Activated CD4-positive, alpha-beta T cell treated with anti-CD3 and anti-CD28 coated beads, Interleukin-2, amount 50 U/mL, for 48 hours (primary cell): ENCODE results near the gene NAB2.
"Not testable (repeated sequence)": the region's sequence is repeated elsewhere in the genome, so short reads cannot be mapped to it uniquely, and the experiment has no call there.

Experiments used
- DNase-seq, 2 experiments: peaks; one replicate each; pipeline ENCODE4 v3.0.0-alpha.2; 2020

Gene NAB2, protein sequence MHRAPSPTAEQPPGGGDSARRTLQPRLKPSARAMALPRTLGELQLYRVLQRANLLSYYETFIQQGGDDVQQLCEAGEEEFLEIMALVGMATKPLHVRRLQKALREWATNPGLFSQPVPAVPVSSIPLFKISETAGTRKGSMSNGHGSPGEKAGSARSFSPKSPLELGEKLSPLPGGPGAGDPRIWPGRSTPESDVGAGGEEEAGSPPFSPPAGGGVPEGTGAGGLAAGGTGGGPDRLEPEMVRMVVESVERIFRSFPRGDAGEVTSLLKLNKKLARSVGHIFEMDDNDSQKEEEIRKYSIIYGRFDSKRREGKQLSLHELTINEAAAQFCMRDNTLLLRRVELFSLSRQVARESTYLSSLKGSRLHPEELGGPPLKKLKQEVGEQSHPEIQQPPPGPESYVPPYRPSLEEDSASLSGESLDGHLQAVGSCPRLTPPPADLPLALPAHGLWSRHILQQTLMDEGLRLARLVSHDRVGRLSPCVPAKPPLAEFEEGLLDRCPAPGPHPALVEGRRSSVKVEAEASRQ

DNA sequence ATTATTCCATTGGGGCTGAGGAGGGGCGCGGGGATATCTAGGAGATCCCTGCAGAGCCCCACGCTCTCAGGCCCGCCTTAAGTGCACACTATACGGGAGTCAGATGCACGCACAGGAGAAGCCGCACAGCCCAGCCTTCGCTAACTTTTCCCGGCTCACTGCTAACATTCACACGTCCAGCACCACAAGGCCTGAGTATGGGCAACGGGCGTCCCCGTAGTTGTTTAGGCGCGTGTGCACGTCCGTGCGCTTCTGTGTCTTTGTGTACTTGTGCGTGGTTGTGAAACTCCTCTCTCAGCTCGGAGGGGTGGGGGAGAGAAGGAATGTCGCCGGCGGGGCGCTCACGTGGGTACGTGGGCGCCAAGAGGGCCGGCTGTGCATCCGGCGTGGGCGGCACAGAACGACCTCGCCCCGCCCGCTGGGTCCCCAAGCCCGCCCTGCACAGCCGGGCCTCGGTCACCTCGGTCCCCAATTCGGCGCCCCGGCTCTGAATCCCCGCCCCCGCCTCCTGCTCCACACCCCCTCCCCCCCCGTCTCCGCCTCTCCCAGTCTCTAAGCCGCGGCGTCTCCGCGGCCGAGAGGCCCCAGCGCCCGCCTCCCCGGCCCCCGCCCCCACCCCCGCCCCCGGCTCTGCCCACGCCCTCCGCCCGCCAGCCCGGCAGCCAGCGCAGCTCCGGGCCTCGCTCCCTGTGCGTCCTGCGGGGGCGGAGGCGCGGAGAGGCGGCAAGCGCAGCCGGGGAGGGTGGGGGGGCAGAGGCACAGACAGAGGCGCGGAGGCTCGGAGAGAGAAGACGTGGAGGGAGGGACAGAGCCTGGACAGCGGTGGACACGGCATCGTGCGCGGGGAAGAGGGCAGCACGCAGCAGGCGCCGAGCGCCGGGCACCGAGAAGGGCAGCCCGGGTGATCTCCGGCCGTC, at the start of gene NAB2:
NAB2 (plus strand) TSS at position 761 of the 917 bp plus-strand sequence. CDS start 158 bp downstream, outside the sequence.
- peak; percentile 89 to 91 for DNase-seq

DNA sequence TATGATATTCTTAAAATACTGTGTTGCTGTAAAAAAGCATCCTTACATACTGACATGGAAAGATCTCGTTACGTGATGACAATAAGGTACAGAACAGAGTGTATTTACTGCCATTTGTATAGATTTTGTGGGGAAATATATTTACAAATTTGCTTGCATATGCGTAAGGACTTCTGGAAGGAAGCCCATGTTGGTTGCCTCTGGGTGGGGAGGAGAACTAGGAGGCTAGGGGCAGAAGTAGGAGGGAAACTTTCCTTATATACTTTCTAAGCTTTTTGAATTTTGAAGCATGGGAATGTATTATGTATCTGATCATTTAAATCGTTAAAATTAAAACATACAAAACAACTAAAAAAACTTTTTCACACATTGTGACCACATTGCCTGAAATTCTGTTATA, 48.7 kb upstream of the NAB2 start:
- DNase-seq, result no peak

DNA sequence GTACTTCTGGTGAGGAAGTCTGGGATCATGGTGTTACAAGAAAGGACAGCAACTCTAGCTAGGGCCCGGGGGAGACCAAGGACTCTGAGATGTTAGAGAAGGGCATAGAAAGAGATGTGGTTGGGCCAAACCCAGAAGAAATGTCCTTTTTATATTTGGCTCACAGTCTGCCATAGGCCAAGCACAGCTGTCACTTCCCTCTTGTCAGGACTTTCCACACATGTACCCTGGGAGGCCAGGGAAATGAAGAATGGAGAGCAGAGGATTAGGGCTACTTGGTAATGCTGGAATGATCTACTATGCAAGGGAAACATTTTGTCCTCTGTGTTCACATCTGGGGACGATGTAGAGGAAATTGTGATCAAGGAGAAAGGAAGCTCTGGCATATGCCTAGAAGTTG, 48.2 kb upstream of the NAB2 start:
- DNase-seq, result no peak

DNA sequence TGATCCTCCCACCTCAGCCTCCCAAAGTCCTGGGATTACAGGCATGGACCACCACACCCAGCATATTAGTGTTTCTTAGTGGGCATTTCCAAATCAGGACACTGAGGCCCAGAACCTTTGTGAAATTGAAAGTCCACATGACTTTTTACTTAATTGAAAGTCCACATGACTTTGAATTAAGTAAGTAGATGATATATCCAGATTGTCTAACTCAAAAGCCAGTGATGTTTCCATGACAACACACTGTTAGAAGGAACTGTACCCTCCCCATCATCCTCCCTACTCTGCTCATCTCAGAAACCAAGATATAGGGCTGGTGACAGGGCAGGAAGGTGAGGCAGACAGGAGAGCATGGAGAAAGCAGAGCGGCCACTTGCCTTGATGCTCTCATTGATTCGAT, 46.2 kb upstream of the NAB2 start:
- no peak for DNase-seq

DNA sequence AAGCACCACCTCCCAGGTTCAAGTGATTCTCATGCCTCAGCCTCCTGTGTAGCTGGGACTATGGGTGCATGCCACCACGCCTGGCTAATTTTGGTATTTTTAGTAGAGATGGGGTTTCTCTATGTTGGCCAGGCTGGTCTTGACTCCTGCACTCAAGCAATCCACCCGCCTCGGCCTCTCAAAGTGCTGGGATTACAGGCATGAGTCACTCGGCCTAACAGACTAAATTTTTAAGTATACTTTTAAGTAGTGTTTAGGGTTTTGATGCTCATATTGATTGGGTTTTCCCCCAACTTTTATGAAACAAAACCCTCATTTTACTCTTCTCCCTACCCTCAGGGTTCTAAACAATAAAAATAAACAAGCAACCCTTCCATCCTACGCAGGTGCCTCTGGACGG, 44.4 kb upstream of the NAB2 start:
- DNase-seq, result no peak

DNA sequence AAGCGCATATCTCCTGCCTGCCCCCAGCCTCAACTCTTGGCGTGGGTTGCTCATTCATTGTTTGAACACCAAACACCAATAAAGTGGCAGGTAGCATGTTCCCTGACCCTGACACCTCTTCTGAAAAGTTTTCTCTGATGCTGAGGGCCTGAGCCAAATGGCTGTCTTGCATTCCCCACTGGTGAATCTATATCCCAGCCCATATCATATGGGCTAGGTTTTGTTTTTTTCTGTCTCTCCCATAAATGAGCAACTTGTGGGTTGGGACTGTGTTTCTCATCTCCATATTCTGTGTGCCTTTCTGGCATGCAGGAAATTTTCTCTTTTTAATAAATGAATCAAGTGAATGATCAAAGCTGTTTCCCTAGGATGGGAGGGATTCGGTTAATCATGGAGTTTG, 44.0 kb upstream of the NAB2 start:
- DNase-seq, result no peak

DNA sequence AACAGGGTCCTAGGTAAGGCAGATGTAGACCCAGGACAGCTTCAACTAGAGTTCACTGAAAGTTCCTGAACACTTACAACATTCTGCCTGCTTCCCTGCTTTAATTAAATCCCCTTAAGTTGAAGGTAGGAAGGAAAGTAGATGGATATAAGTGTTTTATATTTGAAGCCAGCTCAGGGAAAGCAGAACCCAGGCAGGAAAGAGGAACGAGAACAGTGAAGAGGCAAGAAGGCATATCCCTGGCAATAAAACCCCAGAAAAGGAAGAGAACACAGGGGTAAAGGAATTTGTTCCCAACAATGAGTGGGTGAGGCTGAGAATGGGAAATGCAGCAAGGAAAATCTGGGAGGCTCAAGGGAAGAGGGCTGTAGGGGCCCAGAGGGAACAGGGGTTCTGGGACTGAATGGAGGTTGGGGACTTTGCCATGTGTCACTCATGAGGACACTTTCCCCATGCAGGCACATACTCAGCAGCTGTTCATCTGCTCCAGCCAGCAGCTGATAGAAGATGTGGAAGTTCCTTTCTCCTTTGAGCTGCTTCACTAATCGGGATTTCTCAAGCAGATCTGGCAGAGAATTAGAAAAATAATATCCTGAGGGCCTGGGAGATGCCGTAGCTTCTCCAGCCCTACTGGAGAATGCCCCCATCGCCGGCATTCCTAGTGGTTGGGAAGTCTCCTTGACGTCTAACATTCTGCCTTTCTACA, 42.7 kb upstream of the NAB2 start:
- DNase-seq, result no peak

DNA sequence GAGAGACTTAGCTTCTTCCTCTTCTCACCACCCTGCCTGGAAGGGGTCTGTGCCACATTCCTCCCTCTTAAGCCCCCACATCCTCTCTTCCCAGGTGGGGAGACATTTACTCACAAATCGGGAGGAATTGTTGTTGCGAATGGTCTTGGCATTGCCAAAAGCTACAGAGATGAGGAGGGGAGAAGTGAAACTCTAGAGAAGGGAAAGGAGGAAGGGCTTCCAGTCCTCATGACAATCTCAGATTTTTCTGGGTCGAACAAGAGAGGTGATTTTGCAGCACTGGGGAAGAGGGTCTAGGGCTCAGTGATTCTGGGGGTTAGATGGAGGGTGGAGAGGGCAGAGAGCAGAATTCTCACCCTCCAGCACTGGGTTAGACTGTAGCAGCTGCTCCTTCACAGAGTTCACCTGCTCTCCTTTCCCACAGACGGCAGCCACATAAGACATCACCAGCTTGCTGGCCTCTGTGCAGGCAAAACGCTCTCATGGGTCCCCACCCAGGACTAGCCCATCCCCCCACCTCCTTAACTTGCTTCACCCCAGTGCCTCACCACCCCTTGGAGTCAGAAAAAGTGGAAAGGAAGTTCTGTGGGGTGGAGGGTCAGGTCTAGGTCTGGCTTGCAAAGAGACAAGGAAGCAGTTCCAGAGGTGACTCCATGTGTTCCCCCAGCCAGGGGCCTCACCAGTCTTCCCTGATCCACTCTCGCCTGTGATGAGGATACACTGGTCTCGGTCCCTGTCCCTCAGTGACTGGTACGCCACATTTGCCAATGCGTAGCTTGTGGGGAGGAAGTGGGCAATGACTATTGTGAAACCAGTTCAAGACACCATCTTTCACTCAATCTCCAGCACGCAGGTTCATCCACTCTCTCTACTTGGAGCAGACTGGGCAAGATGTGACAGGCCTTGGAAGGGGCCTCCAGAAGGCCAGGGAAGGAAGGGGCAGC, 41.7 kb upstream of the NAB2 start:
- DNase-seq, result peak; percentile 67 to 76

DNA sequence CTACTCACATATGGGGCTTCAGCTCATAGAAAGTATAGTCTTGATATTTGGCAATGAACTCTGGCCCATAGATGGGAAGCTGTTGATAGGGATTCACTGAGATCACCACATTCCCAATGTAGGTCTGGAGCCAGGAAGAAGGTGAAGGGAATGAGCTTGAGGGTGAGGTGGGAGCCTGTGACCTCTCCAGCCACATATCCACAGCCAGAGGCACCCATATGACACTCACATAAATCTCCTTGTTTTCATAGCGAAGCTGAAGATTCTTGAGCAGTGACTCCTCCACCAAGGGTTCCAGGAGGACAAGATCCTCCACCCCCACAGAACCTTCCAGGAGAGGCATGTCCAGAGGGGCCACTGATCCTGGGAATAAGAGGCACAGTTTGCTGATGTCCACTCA, 40.9 kb upstream of the NAB2 start:
- DNase-seq, result no peak

DNA sequence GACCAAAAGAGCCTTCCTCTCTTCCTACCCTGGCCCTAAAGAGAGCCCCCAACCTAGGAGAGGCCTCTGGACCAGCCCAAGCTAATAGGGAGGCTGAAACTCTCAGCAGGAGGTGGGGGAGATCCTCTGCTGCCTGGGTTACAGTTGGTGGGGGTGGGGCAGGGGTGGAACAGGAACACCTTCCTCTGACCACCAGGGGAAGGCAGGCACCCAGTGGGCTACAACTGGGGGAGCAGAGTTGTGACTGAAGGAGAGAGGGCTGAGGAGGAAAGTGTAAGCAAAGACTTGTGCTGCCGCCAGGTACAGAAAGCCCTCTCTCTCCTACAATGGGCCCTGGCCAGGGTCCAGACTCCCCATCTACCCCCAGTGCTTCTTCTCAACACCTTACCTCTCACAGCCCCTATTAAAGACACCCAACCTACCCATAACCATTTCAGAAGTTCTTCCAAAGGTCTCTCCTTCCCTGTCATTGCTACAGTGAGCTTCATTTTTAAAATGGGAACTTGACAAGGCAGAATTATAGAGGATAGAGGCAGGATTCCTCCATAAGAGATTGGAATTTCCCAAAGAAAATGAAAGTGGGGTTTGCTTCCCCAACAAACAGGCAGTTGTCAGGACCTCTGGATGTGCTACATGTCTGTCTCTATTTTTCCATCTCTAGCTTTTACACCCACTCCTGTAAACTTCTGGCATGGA, 40.3 kb upstream of the NAB2 start:
- no peak for DNase-seq

DNA sequence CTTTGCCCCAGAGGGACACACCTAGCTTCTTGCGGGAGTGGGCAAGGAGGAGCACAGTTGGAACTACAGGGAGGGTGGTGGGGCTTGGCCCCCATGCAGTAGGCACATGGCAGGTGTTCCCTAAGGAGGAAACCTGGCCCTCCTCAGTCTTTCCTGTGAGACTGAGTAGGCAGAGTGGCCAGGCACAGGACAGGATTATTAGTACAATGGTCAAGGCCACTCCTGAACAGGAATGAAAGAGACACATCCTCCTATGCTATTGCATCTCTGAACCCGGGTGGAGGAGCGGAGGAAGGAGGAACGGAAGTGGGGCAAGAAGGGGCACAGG, 39.8 kb upstream of the NAB2 start:
- no peak for DNase-seq

DNA sequence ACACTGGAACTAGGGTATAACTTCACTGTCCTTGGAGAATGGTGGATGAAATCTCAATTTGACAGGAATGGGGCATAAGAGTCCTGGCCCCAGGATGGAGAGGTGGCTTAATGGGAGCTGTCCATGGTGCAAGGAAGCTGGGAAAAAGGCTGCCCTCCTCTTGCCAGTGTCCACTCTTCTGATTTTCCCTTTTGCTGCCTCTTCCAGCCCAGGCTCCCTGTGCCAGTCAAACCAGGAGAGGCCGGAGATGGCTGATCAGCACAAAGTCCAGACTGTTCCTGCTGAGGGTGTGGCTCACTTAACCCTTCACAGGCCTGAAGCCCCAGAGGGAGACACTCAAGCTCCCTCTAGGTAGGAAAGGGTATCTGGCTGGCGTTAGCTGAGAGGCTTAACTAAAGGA, 39.0 kb upstream of the NAB2 start, which contains the start of gene MYO1A:
MYO1A (minus strand) TSS at position 240 of the 400 bp plus-strand sequence. CDS start 1,806 bp downstream, outside the sequence.
- DNase-seq, result no peak

DNA sequence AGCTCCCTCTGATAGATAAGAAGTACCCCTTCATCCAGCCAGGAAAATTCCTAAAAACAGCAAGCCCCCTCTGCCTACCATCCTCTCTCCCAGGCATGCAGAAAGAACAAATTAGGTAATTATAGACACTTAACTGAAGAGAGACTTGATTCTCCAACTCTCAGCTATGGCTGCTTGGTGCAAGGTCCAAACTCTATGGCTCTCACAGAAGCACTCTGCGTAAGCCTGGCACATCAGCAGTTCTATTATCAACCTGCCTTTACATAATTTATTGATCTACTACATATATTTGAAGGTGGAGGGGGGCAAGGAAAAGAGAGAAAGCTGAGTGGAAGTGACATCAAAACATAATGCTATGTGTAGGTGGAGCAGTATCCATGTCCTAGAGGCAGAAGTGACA, 37.9 kb upstream of the NAB2 start:
- no peak for DNase-seq

DNA sequence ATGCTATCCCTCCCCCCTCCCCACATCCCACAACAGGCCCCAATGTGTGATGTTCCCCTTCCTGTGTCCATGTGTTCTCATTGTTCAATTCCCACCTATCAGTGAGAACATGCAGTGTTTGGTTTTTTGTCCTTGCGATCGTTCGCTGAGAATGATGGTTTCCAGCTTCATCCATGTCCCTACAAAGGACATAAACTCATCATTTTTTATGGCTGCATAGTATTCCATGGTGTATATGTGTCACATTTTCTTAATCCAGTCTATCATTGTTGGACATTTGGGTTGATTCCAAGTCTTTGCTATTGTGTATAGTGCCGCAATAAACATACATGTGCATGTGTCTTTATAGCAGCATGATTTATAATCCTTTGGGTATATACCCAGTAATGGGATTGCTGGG, 35.8 kb upstream of the NAB2 start:
- DNase-seq, result not testable (repeated sequence)

DNA sequence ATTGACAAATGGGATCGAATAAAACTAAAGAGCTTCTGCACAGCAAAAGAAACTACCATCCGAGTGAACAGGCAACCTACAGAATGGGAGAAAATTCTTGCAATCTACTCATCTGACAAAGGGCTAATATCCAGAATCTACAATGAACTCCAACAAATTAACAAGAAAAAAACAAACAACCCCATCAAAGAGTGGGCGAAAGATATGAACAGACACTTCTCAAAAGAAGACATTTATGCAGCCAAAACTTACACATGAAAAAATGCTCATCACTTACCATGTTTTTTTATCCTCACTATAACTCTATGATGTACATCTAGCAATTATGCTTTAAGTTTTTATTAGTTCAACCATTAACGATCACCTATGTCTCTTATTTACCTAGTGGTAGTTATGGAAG, 35.0 kb upstream of the NAB2 start:
- not testable (repeated sequence) for DNase-seq

DNA sequence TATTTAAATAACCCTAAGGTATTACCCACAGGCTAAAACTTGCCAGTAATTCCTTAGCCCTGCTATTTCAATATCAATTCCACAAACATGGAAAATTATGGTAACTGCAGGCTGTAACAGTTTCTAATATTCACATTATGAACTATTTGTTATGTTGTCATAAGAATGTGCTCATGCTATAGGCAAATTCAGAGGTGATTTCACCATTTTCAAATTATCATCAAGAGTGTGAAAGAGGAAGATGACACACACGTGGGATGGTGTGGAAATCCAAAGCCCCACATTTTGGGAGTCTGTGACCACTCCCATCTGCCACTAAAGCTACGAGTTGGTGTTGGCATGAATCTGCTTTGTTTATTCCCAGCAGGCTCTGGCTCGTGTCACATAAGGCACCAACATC, 33.1 kb upstream of the NAB2 start:
- DNase-seq, result no peak

DNA sequence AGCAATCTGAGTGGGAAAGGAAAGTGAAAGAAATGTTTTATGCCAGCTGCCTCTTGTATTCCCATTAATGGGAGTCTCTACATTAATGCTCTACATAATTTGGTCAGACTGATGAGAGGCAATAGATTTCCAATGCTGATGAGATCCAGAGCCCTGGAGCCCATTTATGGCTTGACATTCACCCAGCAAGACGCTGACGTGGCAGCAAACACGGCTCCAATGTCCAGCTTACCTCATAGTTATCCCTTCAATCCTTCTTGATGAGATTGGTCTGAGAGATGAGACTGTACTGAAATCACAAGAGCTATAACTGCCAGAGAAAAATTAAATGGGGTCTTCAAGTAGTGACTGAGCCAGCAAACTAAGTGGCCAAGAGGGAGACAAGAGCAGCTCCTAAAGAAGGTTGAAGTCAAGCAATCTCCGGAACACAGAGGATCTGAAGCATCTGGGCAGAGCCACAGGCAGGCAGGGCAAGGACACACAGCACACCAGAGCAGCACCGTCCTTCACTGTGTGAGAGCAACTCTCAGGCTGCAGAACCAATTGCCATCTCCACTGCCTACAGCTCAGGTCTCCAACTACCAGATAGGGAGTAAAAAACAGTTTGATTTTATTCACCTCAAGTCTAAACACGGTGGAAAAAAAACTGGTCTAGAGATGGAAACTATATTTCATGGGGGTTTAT, 31.7 kb upstream of the NAB2 start:
- no peak for DNase-seq

DNA sequence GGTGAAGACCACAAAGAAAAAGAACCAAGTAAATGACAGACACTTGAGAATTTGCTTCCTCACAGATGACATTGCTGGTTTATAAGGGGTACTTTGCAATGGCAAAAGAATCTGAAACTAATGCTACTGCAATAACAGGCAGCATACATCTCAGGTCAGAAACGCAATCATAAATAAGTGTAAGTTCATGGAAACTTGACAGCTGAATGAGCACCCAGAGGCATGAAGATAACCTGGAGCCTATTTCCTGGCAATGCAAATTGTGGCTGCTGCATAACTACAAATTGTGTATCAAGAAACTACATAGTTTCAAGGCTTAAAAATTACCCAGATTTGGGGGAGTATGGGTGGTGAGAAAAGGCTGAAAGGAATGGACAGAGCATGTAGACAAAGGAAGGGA, 30.5 kb upstream of the NAB2 start:
- DNase-seq, result no peak

DNA sequence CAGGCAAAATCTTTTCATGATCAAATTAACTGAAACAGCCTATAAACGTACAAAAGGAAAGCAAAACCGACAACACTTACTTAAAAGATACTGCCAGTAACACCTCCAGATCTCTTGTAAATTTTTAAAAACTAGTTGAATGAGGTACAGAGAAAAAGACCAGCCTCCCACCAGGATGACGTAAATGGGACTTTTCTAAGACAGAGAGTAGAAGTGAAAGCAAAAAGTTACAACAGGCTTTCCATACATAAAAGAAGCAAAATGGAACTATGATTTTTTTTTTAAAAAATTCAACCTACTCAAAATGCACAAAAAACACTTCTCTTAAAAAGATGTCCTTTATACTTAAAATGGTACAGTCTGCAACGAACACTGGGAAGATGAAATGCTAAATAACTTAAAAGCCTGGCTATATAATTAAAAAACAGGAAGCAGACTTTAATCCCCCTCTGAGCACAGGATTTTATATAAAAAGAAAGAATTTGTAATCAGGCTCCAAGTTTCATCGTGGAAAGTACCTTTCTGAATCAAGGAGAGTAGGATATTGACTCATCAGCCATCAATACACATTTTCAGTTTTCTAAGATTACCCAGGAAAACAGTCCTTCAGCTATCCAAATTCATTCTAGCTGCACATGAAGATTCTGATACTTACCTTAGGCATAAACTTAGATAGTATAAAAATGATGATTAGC, 24.8 kb upstream of the NAB2 start:
- DNase-seq, result peak in 1 of 2 experiments; percentile 55

DNA sequence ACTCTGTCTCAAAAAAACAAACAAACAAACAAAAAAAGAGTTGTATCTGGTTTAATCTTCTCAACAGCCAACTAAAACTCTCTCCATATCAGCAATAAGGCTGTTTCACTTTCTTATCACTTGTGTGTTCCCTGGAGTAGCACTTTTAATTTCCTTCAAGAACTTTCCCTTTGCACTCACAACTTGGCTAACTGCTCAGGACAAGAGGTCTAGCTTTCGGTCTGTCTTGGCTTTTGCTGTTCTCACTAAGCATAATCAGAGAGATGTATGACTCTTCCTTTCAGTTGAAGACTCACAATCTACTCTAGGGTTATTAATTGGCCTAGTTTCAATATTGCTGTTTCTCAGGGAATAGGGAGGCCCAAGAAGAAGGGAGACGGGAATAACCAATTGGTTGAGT, 22.7 kb upstream of the NAB2 start:
- no peak for DNase-seq
